ENCODE data around the gene DDX5.

- TF ChIP-seq, protein P1, sequence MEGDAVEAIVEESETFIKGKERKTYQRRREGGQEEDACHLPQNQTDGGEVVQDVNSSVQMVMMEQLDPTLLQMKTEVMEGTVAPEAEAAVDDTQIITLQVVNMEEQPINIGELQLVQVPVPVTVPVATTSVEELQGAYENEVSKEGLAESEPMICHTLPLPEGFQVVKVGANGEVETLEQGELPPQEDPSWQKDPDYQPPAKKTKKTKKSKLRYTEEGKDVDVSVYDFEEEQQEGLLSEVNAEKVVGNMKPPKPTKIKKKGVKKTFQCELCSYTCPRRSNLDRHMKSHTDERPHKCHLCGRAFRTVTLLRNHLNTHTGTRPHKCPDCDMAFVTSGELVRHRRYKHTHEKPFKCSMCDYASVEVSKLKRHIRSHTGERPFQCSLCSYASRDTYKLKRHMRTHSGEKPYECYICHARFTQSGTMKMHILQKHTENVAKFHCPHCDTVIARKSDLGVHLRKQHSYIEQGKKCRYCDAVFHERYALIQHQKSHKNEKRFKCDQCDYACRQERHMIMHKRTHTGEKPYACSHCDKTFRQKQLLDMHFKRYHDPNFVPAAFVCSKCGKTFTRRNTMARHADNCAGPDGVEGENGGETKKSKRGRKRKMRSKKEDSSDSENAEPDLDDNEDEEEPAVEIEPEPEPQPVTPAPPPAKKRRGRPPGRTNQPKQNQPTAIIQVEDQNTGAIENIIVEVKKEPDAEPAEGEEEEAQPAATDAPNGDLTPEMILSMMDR (IDR thresholded peaks at IDR 0.05) = no peak
- no peak for TF ChIP-seq POLR2A (IDR thresholded peaks at IDR 0.05)
Observed at GRCh38 chr17:64459284-64459747, 46.8 kb downstream of the DDX5 start.

Measured in right lobe of liver (tissue), 4 donors.